C4-2B (cell line): ENCODE measurements around the gene CDR2L.

Source experiments
- ZFX ChIP-seq: fragments of 450-650 bp; IDR thresholded peaks from 2 replicates; pipeline ENCODE4 v1.6.1; 2017
- TF ChIP-seq, protein P1 (sequence below): fragments of 450-650 bp; conservative IDR thresholded peaks from 2 replicates; pipeline ENCODE4 v1.5.1; 2017; ENCODE audit warnings: mild to moderate bottlenecking

DNA sequence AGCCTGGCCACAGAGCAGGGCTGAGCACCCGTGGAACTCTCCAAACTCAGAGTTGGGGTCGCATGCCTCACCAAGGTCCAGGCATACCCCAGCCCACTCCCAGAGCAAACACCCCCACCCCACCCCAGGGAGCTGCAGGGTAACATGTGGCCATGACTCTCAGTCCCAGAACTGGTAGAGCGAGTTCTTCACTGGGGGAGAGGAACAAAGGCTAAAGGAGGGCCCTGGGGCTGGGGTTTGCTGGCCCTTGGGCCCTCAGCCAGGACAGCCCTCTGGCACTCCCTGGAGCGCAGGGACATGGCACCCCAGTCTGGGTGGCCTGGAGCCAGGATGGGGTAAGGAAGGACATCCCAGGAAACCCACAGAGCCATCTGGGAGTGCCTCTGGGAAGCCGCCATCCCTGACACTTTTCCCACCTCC, 19.1 kb upstream of the CDR2L start:
- TF ChIP-seq, protein P1, sequence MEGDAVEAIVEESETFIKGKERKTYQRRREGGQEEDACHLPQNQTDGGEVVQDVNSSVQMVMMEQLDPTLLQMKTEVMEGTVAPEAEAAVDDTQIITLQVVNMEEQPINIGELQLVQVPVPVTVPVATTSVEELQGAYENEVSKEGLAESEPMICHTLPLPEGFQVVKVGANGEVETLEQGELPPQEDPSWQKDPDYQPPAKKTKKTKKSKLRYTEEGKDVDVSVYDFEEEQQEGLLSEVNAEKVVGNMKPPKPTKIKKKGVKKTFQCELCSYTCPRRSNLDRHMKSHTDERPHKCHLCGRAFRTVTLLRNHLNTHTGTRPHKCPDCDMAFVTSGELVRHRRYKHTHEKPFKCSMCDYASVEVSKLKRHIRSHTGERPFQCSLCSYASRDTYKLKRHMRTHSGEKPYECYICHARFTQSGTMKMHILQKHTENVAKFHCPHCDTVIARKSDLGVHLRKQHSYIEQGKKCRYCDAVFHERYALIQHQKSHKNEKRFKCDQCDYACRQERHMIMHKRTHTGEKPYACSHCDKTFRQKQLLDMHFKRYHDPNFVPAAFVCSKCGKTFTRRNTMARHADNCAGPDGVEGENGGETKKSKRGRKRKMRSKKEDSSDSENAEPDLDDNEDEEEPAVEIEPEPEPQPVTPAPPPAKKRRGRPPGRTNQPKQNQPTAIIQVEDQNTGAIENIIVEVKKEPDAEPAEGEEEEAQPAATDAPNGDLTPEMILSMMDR, result no peak
- no peak for TF ChIP-seq ZFX
